ENCODE measurements around the gene PGBD5.

The PGBD5 gene

DNA sequence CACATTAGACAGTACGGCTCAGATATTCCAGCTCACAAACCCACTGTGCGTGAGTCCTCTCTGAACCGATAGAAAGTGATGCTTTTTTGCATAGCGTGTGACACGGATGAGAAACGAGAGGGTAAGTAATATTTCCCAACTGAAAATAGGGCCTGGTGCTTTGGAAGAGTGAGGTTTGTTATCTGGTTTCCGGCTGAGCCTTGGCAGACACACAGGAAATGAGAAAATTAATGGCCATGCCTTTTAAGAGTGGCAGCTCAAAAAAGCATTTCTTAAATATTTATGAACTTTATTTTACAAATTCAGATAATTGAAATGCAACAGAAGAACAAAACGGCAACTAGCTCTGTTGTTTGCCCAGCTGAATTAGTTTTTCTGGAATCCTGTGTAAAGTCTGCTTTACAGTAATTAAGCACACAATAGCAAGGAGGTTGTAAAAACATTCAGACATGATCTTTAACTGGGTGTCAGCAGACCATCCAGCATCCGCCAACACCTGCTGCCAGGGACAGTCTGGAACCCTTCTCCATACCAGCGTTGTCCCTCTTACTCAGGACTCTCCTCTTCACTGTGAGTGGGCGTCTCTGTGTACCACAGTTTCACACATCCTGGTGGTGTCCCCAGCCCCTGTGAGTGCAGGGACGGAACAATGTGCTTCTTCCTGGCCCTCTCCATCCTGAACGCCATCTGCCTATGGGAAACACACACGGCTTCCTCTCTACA lies 155.4 kb downstream of the PGBD5 start:
- in situ Hi-C loops (cut with MboI; ENCODE audit: low sequenced_read_pairs) = no loop called here

GRCh38 chr1:230270185-230270558 lies 156.0 kb downstream of the PGBD5 start:
- in situ Hi-C loops (cut with MboI; ENCODE audit: low sequenced_read_pairs) = no loop called here

DNA sequence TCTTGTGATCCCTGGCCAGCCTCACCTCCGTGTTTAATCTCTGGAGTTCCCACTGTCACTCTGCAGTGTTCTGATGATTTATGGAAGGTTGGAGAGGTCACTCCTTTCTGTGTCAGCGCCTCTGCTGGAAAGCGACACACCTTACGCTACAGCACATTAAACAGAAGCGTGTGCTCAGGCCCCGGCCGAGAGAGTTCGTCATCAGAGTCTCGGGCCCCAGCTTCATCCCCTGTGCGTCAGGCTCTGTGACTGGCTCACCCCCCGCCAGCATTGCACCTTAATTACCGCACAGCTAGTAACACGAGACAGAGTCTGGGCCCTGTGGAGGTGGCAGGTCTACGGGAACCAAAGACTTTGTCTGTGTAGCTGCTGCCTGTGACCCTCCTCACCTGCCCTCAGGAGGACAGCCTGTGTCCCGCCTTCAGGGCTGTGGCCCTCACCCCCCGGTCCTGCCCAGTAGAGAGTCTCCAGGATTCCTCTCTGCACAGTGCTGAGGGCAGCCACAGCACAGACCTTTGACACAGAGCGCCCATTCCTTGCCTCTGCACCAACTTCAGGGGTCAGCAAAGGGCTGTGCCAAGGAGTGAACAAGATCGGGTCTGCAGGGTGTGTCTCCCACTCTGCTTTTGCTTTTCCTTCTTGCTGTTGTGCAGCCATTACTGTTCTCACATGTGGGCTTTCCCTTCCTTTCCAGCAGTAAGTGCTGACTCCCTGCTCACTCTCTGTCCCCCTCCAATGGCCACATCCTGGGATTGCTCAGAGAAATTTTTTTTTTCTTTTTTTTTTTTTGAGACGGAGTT lies 157.6 kb downstream of the PGBD5 start:
- in situ Hi-C loops (cut with MboI; ENCODE audit: low sequenced_read_pairs) = no loop called here

- in situ Hi-C loops (cut with MboI; ENCODE audit: low sequenced_read_pairs) = no loop called here
Observed at GRCh38 chr1:230267338-230268065, 158.6 kb downstream of the PGBD5 start.

- in situ Hi-C loops (cut with MboI; ENCODE audit: low sequenced_read_pairs) = no loop called here
Observed at GRCh38 chr1:230266456-230266855, 159.7 kb downstream of the PGBD5 start.

- in situ Hi-C loops (cut with MboI; ENCODE audit: low sequenced_read_pairs) = no loop called here
Observed at GRCh38 chr1:230265200-230266115, 160.7 kb downstream of the PGBD5 start.
